Measurements from ENCODE around the gene CYBRD1.

CYBRD1 gene

DNA sequence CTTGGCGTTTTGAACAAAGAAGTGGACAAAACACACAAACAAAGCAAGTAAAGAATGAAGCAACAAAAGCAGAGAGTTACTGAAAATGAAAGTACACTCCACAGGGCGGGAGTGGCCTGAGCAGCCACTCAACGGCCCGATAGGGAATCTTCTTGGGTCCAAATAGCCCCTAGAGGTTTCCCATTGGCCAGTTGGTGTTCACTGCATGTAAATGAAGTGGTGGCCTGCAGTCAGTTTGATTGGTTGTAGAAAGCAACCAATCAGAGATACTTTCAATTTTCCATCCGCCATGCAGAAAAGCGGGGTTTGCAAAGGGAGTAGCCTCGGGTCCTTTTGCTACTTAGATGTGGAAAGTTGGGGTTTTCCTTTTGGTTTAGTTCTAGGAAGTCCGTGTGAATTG lies 31.6 kb downstream of the CYBRD1 start:
- no peak for DNase-seq
- ATAC-seq: no peak

GRCh38 chr2:171554991-171555615 lies 32.8 kb downstream of the CYBRD1 start:
- DNase-seq: no peak
- no peak for ATAC-seq

GRCh38 chr2:171557363-171557762 lies 35.1 kb downstream of the CYBRD1 start:
- no peak for DNase-seq
- ATAC-seq: no peak

- ATAC-seq (no peak), DNase-seq (no peak)
These were observed 41.0 kb downstream of the CYBRD1 start for GRCh38 chr2:171563301-171563700.

DNA sequence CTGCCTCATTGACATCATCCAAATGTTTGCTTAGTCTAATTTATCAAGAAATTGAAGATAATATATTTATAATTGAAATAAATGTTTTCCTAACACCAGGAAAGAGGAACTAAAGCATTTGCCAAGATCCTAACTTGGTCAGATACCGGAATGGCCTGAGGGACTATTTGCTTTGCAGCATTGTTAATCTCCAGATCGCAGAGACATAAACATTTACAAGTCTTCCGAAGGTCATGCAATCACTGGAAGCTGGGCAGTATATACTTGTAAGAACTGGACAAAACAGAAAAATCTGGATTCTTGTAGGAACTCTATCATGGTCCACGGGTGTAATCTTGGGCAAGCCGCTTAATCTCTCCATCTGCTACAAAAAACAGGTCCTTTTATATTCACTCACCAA lies 42.2 kb downstream of the CYBRD1 start:
- DNase-seq (no peak), ATAC-seq (no peak)

DNA sequence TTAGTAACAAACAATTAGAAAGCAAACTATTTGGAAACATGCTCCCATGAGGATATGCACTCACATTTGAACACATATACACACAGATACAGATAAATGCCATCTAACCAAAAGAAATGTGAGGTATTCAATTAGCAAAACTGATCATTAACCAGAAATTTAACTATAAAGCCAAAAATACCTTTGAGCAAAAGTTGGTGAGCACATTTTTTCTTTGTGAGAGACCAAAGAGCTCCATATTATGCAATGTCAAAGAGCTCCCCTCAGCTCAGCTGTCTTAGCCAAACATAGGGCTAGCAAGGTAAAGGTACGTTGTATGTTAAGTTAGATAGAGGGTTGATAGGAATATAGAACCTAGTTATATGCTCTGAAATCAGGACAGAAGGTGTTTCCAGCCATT lies 43.8 kb downstream of the CYBRD1 start:
- DNase-seq (no peak), ATAC-seq (no peak)

- no peak for ATAC-seq
These were observed 44.5 kb downstream of the CYBRD1 start for GRCh38 chr2:171566753-171567152.

DNA sequence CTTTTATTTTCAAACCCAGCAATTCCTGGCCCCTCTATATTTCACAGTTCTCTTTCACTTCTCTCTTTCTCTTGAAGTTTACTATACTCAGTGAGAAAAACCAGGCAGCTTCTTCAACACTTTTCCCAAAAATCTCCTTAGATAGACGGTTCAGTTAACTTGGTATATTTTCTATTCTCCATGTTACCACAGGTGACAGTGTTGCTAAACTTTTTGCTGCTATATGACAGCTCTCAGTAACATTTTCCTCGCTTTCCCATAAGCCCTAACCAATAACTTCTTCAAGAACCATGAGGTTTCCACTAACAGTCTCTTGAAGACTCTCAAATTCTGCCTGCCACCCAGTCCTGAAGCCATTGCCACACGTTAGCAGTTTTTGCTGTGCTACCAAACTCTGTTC lies 45.8 kb downstream of the CYBRD1 start:
- no peak for DNase-seq
- ATAC-seq: no peak

More at GRCh38 chr2:171566753-171567152, 44.5 kb downstream of the CYBRD1 start:
- no peak for DNase-seq

DNA sequence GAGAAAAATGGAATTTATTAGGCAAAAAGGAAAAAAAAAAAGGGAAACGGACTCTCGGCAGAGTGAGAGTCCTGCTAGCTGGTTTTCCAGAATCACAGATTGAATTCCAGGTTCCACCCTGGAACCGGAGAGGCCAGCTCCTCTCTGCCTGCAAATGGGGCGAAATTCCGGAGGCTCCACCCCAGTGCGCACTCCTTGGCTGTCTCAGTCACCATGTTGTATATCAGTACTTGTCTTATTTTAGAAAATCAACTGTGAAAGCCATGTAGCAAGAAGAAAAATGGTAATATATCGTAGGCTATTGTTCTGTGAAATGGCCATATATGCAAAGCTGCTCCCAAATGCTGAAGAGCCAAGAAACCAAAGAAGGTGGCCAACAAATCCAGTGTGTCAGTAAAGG lies 49.4 kb downstream of the CYBRD1 start:
- ATAC-seq: no peak
- no peak for DNase-seq

GRCh38 chr2:171574149-171574795 lies 52.0 kb downstream of the CYBRD1 start:
- peak; percentile 96 for ATAC-seq
- peak; percentile 88 for DNase-seq

- no peak for ATAC-seq
- no peak for DNase-seq
These were observed 53.3 kb downstream of the CYBRD1 start for GRCh38 chr2:171575606-171576005.

GRCh38 chr2:171578127-171578803 lies 56.0 kb downstream of the CYBRD1 start:
- no peak for DNase-seq
- no peak for ATAC-seq

- DNase-seq: no peak
- no peak for ATAC-seq
These were observed 57.2 kb downstream of the CYBRD1 start for GRCh38 chr2:171579481-171579880.

GRCh38 chr2:171583566-171583965 lies 61.3 kb downstream of the CYBRD1 start:
- ATAC-seq (no peak), DNase-seq (no peak)

- DNase-seq (no peak), ATAC-seq (no peak)
These were observed 61.7 kb downstream of the CYBRD1 start for GRCh38 chr2:171584001-171584400.

DNA sequence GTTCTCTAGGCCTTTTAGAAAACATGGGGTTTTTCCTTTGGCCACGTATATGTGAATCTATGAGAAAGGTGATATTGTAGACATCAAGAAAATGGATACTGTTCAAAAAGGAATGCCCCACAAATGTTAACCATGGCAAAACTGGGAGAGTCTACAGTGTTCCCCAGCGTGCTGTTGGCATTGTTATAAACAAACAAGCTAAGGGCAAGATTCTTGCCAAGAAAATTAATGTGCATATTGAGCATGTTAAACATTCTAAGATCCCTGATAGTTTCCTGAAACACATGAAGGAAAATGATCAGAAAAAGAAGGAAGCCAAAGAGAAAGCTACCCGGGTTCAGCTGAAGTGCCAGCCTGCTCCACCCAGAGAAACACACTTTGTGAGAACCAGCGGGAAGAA lies 64.9 kb downstream of the CYBRD1 start:
- no peak for ATAC-seq

GRCh38 chr2:171587567-171587966 lies 65.3 kb downstream of the CYBRD1 start:
- ATAC-seq: no peak
- no peak for DNase-seq

More for the DNA sequence above, 64.9 kb downstream of the CYBRD1 start:
- no peak for DNase-seq

GRCh38 chr2:171590116-171590515 lies 67.8 kb downstream of the CYBRD1 start:
- no peak for DNase-seq
- ATAC-seq: no peak

- no peak for ATAC-seq
- no peak for DNase-seq
These were observed 69.8 kb downstream of the CYBRD1 start for GRCh38 chr2:171592036-171592555.

GRCh38 chr2:171595456-171595855 lies 73.2 kb downstream of the CYBRD1 start:
- DNase-seq: no peak
- no peak for ATAC-seq

DNA sequence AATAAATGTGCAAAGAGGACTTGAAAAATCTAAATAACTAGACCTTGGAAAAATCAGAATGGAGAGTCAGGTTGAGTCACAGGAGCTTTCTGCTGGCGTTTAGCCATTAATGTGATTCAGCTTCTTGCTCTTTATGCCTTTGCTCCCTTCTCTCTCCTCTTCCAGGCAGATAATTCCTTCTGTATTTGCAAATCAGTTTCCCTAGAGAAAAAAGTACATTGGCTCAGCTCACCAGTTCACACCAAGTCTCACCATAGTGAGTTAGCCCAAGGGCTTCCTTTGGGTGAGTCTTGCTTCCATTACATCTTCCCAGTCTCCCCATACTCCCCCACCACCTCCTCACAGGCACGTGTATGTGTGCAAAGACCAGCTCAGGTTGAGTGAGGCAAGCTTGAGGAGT lies 73.6 kb downstream of the CYBRD1 start:
- DNase-seq (no peak), ATAC-seq (no peak)

GRCh38 chr2:171598713-171599319 lies 76.5 kb downstream of the CYBRD1 start:
- peak; percentile 92 for ATAC-seq
- peak; percentile 35 for DNase-seq

- no peak for ATAC-seq
- DNase-seq: no peak
These were observed 77.9 kb downstream of the CYBRD1 start for GRCh38 chr2:171600126-171600525.

Measured in stimulated activated naive CD8-positive, alpha-beta T cell treated with anti-CD3 and anti-CD28 coated beads, Interleukin-15, Interleukin-2, amounts not matched to agents 100 U/mL and 50 U/mL, for 24 hours (primary cell).